Hindlimb muscle (tissue), 1 donor: ENCODE measurements around the gene SAMD4B. TPM values are rescaled to one million over a fixed set of nuclear protein-coding genes. Genes with fewer than 3 reads are reported as not detected.
"Not testable (repeated sequence)": the region's sequence is repeated elsewhere in the genome, so short reads cannot be mapped to it uniquely, and the experiment has no call there.

ENCODE experiments used
- DNase-seq: peaks from one replicate; pipeline ENCODE4 v3.0.0-alpha.2; 2013
- polyA plus RNA-seq: library from polyadenylated mRNA; unstranded; fragments of 120-200 nt; gene quantifications from one replicate; pipeline ENCODE4 v1.2.1, GENCODE V29; 2013; ENCODE audit not compliant: insufficient read length

SAMD4B gene
- polyA plus RNA-seq, 1 donor = 92.8 TPM

- DNase-seq = no peak
Observed at GRCh38 chr19:39334444-39334976, 7.7 kb upstream of the SAMD4B start.

GRCh38 chr19:39335168-39335548 is 7.1 kb upstream of the SAMD4B start:
- no peak for DNase-seq

- DNase-seq = no peak
Observed at GRCh38 chr19:39336483-39336882, 5.7 kb upstream of the SAMD4B start.

- DNase-seq = no peak
Observed at GRCh38 chr19:39339674-39340073, 2.5 kb upstream of the SAMD4B start.

- DNase-seq = not testable (repeated sequence)
Observed at GRCh38 chr19:39340156-39340555, 2.1 kb upstream of the SAMD4B start.

- no peak for DNase-seq
Observed at GRCh38 chr19:39341129-39341718, 997 bp upstream of the SAMD4B start.

GRCh38 chr19:39342647-39343305 is 555 bp downstream of the SAMD4B start:
- DNase-seq = no peak

GRCh38 chr19:39345956-39346355 is 3.7 kb downstream of the SAMD4B start:
- DNase-seq = no peak

- DNase-seq = no peak
Observed at GRCh38 chr19:39347332-39348164, 5.3 kb downstream of the SAMD4B start.

- no peak for DNase-seq
Observed at GRCh38 chr19:39349326-39349725, 7.1 kb downstream of the SAMD4B start.

GRCh38 chr19:39350156-39350555 is 7.9 kb downstream of the SAMD4B start:
- no peak for DNase-seq

GRCh38 chr19:39351537-39352064 is 9.4 kb downstream of the SAMD4B start:
- peak; percentile 39 for DNase-seq

- DNase-seq = peak; percentile 34
Observed at GRCh38 chr19:39352381-39353255, 10.4 kb downstream of the SAMD4B start.

GRCh38 chr19:39355253-39355652 is 13.0 kb downstream of the SAMD4B start:
- DNase-seq = no peak

GRCh38 chr19:39356073-39356472 is 13.9 kb downstream of the SAMD4B start:
- DNase-seq = no peak

GRCh38 chr19:39356647-39357046 is 14.4 kb downstream of the SAMD4B start:
- DNase-seq = no peak

- no peak for DNase-seq
Observed at GRCh38 chr19:39359026-39359425, 16.8 kb downstream of the SAMD4B start.

- no peak for DNase-seq
Observed at GRCh38 chr19:39360599-39360998, 18.4 kb downstream of the SAMD4B start.

- DNase-seq = no peak
Observed at GRCh38 chr19:39362682-39363657, 20.7 kb downstream of the SAMD4B start.

GRCh38 chr19:39363901-39364457 is 21.8 kb downstream of the SAMD4B start:
- peak; percentile 57 for DNase-seq
